Spinal cord (tissue), 10 donors: Measurements from ENCODE around the gene IFIT1B. TPM values are rescaled to one million over a fixed set of nuclear protein-coding genes. Genes with fewer than 3 reads are reported as not detected.
"Not testable (repeated sequence)": the region's sequence is repeated elsewhere in the genome, so short reads cannot be mapped to it uniquely, and the experiment has no call there.

ENCODE experiments used
- DNase-seq, 6 donors: peaks; one replicate each; pipeline versions ENCODE4 v3.0.0 to v3.0.0-alpha.2; 2013 to 2015; ENCODE audit warnings: low spot score in 6 of 6, low read depth in 4 of 6
- H3K27ac ChIP-seq: one replicate; pipeline ENCODE4 v1.5.1; 2013; ENCODE audit warnings: low read depth, low read length, control low read depth
- H3K27me3 ChIP-seq: one replicate; pipeline ENCODE4 v1.6.1; 2013; ENCODE audit warnings: low read length; ENCODE audit not compliant: control insufficient read depth, insufficient read depth
- H3K36me3 ChIP-seq: one replicate; pipeline ENCODE4 v1.6.1; 2013; ENCODE audit warnings: low read length; ENCODE audit not compliant: control insufficient read depth, insufficient read depth
- H3K4me1 ChIP-seq: one replicate; pipeline ENCODE4 v1.6.1; 2013; ENCODE audit warnings: low read length; ENCODE audit not compliant: control insufficient read depth, insufficient read depth
- H3K4me3 ChIP-seq: one replicate; pipeline ENCODE4 v1.5.1; 2013; ENCODE audit warnings: low read depth, low read length, control low read depth
- H3K9me3 ChIP-seq: one replicate; pipeline ENCODE4 v1.6.1; 2013; ENCODE audit warnings: low read length; ENCODE audit not compliant: control insufficient read depth, insufficient read depth
- WGBS: methylation state at CpG from one replicate; pipeline ENCODE4 v1.1.5; 2013; ENCODE audit warnings: missing lambda C conversion rate; ENCODE audit not compliant: insufficient coverage; 5-methylcytosine and 5-hydroxymethylcytosine counted together
- polyA plus RNA-seq, 2 donors: library from polyadenylated mRNA; unstranded; fragments of 120-200 nt; gene quantifications; one replicate each; pipeline ENCODE4 v1.2.1, GENCODE V29; 2013; ENCODE audit not compliant: insufficient read length in 2 of 2
- total RNA-seq, 2 donors: library from RNA; depleted of rRNA in 1 of 2; stranded (reverse); fragments of 120-200 nt in 1 of 2; fragments of >200 nt in 1 of 2; gene quantifications; one replicate each; pipeline versions ENCODE4 v1.2.3 to v1.2.4, GENCODE V29; 2013 to 2014
- donor health status: healthy.

The IFIT1B gene
- total and polyA plus RNA-seq, 4 donors = 1.4 to 6.7 TPM; not detected in 2

- Histone ChIP-seq H3K4me1 (peaks cover 7% of the 10 kb centered on the region), H3K36me3 (no peaks in the 10 kb centered on the region), H3K27me3 (no peaks in the 10 kb centered on the region), H3K9me3 (no peaks in the 10 kb centered on the region), H3K27ac (peak overlapping the region; percentile 95), H3K4me3 (no peak overlapping the region)
- no CpG with 5 or more reads among the region's 3 CpGs for WGBS
- peak in 5 of 6 donors; percentile 67 to 92 (median 77) for DNase-seq
These were observed 3.7 kb upstream of the IFIT1B start for GRCh38 chr10:89373916-89374711.

GRCh38 chr10:89374713-89375141, 3.1 kb upstream of the IFIT1B start:
- H3K4me3 ChIP-seq = no peak overlapping the region

GRCh38 chr10:89379103-89379502, 1.2 kb downstream of the IFIT1B start:
- Histone ChIP-seq H3K27ac (no peak overlapping the region), H3K9me3 (no peaks in the 10 kb centered on the region), H3K27me3 (no peaks in the 10 kb centered on the region), H3K36me3 (no peaks in the 10 kb centered on the region), H3K4me1 (peaks cover 4% of the 10 kb centered on the region), H3K4me3 (no peak overlapping the region)
- DNase-seq = no peak

More at GRCh38 chr10:89374713-89375141, 3.1 kb upstream of the IFIT1B start:
- H3K36me3 ChIP-seq = no peaks in the 10 kb centered on the region
- H3K27me3 ChIP-seq = no peaks in the 10 kb centered on the region
- peak overlapping the region; percentile 95 for H3K27ac ChIP-seq
- H3K4me1 ChIP-seq = peaks cover 4% of the 10 kb centered on the region
- H3K9me3 ChIP-seq = no peaks in the 10 kb centered on the region
- DNase-seq = no peak

- Histone ChIP-seq H3K9me3 (no peaks in the 10 kb centered on the region), H3K36me3 (no peaks in the 10 kb centered on the region), H3K27me3 (no peaks in the 10 kb centered on the region), H3K4me1 (no peaks in the 10 kb centered on the region), H3K27ac (no peak overlapping the region), H3K4me3 (no peak overlapping the region)
- DNase-seq = no peak
- no CpG with 5 or more reads among the region's 1 CpG for WGBS
These were observed 4.9 kb downstream of the IFIT1B start for GRCh38 chr10:89382757-89383156.

- WGBS = 67% methylated on average over 2 of the region's 4 CpGs
- no peak for DNase-seq
- no peaks in the 10 kb centered on the region for H3K4me1 ChIP-seq
- no peak overlapping the region for H3K4me3 ChIP-seq
- no peaks in the 10 kb centered on the region for H3K9me3 ChIP-seq
- no peak overlapping the region for H3K27ac ChIP-seq
- H3K36me3 ChIP-seq = no peaks in the 10 kb centered on the region
- H3K27me3 ChIP-seq = no peaks in the 10 kb centered on the region
These were observed 6.9 kb downstream of the IFIT1B start for GRCh38 chr10:89384474-89385340.

GRCh38 chr10:89388806-89389205, 10.9 kb downstream of the IFIT1B start:
- WGBS = no CpG with 5 or more reads among the region's 2 CpGs

GRCh38 chr10:89389254-89389653, 11.4 kb downstream of the IFIT1B start:
- no CpG with 5 or more reads among the region's 1 CpG for WGBS
- H3K4me1 ChIP-seq = peaks cover 5% of the 10 kb centered on the region
- H3K9me3 ChIP-seq = no peaks in the 10 kb centered on the region
- H3K36me3 ChIP-seq = no peaks in the 10 kb centered on the region
- DNase-seq = peak in 2 of 6 donors; percentile 62 to 81
- H3K4me3 ChIP-seq = no peak overlapping the region
- no peak overlapping the region for H3K27ac ChIP-seq
- H3K27me3 ChIP-seq = no peaks in the 10 kb centered on the region

More at GRCh38 chr10:89388806-89389205, 10.9 kb downstream of the IFIT1B start:
- Histone ChIP-seq H3K4me1 (peaks cover 5% of the 10 kb centered on the region), H3K27me3 (no peaks in the 10 kb centered on the region), H3K4me3 (no peak overlapping the region), H3K27ac (no peak overlapping the region), H3K9me3 (no peaks in the 10 kb centered on the region), H3K36me3 (no peaks in the 10 kb centered on the region)
- DNase-seq = no peak

- peak in 2 of 6 donors; percentile 70 to 81 for DNase-seq
- WGBS = 36% methylated on average over 5 of the region's 5 CpGs
- H3K27me3 ChIP-seq = no peaks in the 10 kb centered on the region
- H3K36me3 ChIP-seq = no peaks in the 10 kb centered on the region
- H3K4me3 ChIP-seq = no peak overlapping the region
- no peaks in the 10 kb centered on the region for H3K9me3 ChIP-seq
- peak overlapping the region; percentile 76 for H3K27ac ChIP-seq
- peaks cover 5% of the 10 kb centered on the region for H3K4me1 ChIP-seq
These were observed 12.8 kb downstream of the IFIT1B start for GRCh38 chr10:89390476-89391225.

- not testable (repeated sequence) for H3K36me3 ChIP-seq, DNase-seq, H3K27me3 ChIP-seq, H3K9me3 ChIP-seq, H3K4me3 ChIP-seq, H3K4me1 ChIP-seq
- WGBS = no CpG with 5 or more reads among the region's 4 CpGs
- peak overlapping the region; percentile 76 for H3K27ac ChIP-seq
These were observed 13.3 kb downstream of the IFIT1B start for GRCh38 chr10:89391226-89391576.
